NT2/D1 (cell line): ENCODE measurements around the gene C1QTNF3.

Source experiments
- SUZ12 ChIP-seq: IDR thresholded peaks from 2 replicates; pipeline ENCODE4 v1.6.1; 2011; ENCODE audit not compliant: insufficient read length, insufficient read depth; ENCODE audit errors: extremely low read depth
- YY1 ChIP-seq: IDR thresholded peaks from 2 replicates; pipeline ENCODE4 v1.6.1; 2011; ENCODE audit not compliant: insufficient read length, insufficient read depth

DNA sequence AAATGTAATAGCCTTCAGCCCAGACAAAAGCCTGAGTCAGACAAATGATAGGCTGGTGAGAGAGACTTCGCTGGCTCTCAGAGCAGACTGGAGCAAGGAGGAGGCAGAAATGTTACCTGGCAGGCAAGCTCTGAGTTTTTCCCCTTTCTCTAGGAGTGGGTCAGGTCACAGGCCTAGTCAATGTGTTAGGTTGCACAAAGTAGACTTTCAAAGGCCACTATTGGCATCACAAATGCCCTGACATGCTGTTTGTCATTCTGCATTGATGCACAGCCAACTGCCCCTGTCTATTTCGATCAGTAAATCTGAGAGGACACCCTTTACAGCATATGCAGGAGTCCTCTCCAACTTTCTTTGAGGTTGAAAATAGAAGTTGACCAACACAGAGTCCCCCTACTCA, 15.5 kb upstream of the C1QTNF3 start:
- no peak for TF ChIP-seq YY1
- no peak for TF ChIP-seq SUZ12
